ENCODE measurements around the gene ASTN2. TPM values are rescaled to one million over a fixed set of nuclear protein-coding genes. Genes with fewer than 3 reads are reported as not detected.

The ASTN2 gene
- total and polyA plus RNA-seq, 10 of the 15 experiments (the other 5 are each of a cell fraction or from before 2014, with no cell fraction given) = 1.4 to 15.7 (median 7.0) TPM

DNA sequence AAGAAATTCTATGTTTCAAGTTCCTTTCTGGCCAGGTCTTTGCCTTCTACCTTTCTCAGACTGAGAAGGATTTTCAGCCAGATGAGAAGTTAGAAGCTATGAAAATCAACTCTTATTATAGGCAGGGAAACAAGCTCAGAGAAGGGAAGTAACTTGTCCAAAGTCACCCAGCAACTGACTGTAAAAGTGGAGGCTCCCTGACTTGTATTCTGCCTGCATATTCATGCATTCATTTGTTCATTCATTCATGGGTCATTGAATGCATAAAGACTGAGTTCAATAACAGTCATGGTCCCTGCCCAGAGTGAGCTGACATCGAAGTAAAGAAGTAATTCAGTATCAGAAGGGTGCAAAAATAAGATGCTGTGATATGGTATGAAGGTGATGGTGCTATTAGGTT is 1021.7 kb downstream of the ASTN2 start:
- ATAC-seq = no peak
- Histone ChIP-seq H4K20me1 (ENCODE audit: control insufficient read depth, insufficient read depth) (no peaks in the 10 kb centered on the region), H3K27ac (ENCODE audit: control insufficient read depth, insufficient read depth) (no peak overlapping the region), H3K27me3 (replicated peaks in 1 of 2; ENCODE audit: control insufficient read depth in 2 of 2, insufficient read depth in 2 of 2, low read length in 1 of 2) (no peaks in the 10 kb centered on the region), H3K4me1 (ENCODE audit: control insufficient read depth, insufficient read depth, low read length) (peaks cover 9% of the 10 kb centered on the region), H2AFZ (ENCODE audit: control insufficient read depth, low read depth, low read length) (no peak overlapping the region), H3K79me2 (ENCODE audit: control insufficient read depth, insufficient read depth, low read length) (no peaks in the 10 kb centered on the region), H3K4me2 (ENCODE audit: control insufficient read depth, insufficient read depth) (no peak overlapping the region), H3K9me3 (replicated peaks; ENCODE audit: control insufficient read depth, insufficient read depth, low read length) (no peaks in the 10 kb centered on the region), H3K4me3 (no peak overlapping the region), H3K36me3 (ENCODE audit: control insufficient read depth in 2 of 2, insufficient read depth in 2 of 2, low read length in 1 of 2) (no peaks in the 10 kb centered on the region), H3K9ac (ENCODE audit: control insufficient read depth, insufficient read depth, low read length) (no peak overlapping the region)
- in situ Hi-C loops (cut with MboI) = no loop called here
- WGBS (ENCODE audit: insufficient coverage, insufficient replicate concordance, low lambda C conversion rate, missing lambda C conversion rate) = 0% methylated on average over 1 of the region's 1 CpG
- TF ChIP-seq, protein P1, sequence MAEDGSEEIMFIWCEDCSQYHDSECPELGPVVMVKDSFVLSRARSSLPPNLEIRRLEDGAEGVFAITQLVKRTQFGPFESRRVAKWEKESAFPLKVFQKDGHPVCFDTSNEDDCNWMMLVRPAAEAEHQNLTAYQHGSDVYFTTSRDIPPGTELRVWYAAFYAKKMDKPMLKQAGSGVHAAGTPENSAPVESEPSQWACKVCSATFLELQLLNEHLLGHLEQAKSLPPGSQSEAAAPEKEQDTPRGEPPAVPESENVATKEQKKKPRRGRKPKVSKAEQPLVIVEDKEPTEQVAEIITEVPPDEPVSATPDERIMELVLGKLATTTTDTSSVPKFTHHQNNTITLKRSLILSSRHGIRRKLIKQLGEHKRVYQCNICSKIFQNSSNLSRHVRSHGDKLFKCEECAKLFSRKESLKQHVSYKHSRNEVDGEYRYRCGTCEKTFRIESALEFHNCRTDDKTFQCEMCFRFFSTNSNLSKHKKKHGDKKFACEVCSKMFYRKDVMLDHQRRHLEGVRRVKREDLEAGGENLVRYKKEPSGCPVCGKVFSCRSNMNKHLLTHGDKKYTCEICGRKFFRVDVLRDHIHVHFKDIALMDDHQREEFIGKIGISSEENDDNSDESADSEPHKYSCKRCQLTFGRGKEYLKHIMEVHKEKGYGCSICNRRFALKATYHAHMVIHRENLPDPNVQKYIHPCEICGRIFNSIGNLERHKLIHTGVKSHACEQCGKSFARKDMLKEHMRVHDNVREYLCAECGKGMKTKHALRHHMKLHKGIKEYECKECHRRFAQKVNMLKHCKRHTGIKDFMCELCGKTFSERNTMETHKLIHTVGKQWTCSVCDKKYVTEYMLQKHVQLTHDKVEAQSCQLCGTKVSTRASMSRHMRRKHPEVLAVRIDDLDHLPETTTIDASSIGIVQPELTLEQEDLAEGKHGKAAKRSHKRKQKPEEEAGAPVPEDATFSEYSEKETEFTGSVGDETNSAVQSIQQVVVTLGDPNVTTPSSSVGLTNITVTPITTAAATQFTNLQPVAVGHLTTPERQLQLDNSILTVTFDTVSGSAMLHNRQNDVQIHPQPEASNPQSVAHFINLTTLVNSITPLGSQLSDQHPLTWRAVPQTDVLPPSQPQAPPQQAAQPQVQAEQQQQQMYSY (CRISPR knock-in tag; IDR thresholded peaks at IDR 0.05) = no peak
- TF ChIP-seq E2F4 (IDR thresholded peaks at IDR 0.05; ENCODE audit: low read depth, low read length) = no peak
- no peak for TF ChIP-seq NFYB (IDR thresholded peaks at IDR 0.05; ENCODE audit: insufficient read depth, low read depth, low read length)
- TF ChIP-seq HDGF (IDR thresholded peaks at IDR 0.05) = no peak
- TF ChIP-seq EED (IDR thresholded peaks at IDR 0.05; ENCODE audit: low read depth) = no peak
- TF ChIP-seq HDAC2 (IDR thresholded peaks at IDR 0.05) = no peak
- no peak for TF ChIP-seq ZNF622 (IDR thresholded peaks at IDR 0.05)
- ChIA-PET RAD21 (ENCODE audit: unreplicated experiment) (no interaction called here), CTCF (no interaction called here), SMC1A (ENCODE audit: uncharacterized antibody, unreplicated experiment) (no interaction called here), POLR2A (no interaction called here)
- no peak for FAIRE-seq
- DNase-seq (ENCODE audit: low read depth, low spot score) = no peak
- no TSS peak for BruUV-seq (replicated peaks)
- intact Hi-C loops (cut with micrococcal nuclease; ENCODE audit: unreplicated experiment) = no loop called here
